ENCODE results near the gene SYNPO2L.

- TF ChIP-seq HNF4A (conservative IDR thresholded peaks at IDR 0.05) (no peak), JUND (IDR thresholded peaks at IDR 0.05) (no peak), SP1 (IDR thresholded peaks at IDR 0.05) (no peak)
Observed at GRCh38 chr10:73628405-73628804, 27.4 kb downstream of the SYNPO2L start.

Data from liver (tissue), 2 donors.